Panc1 (cell line): ENCODE measurements around the gene KIF26B. TPM values are rescaled to one million over a fixed set of nuclear protein-coding genes. Genes with fewer than 3 reads are reported as not detected.

Experiments
- ATAC-seq: fragments of 200-7000 bp; cut with Tn5 transposase; 2 replicates; pipeline ENCODE4 v1.9.1; 2020; ENCODE audit warnings: mild to moderate bottlenecking, moderate library complexity
- BruUV-seq: library from RNA; stranded (reverse); fragments of 400-500 nt; replicated peaks from 2 replicates; lab custom pipeline; 2021; lab: Mats Ljungman, UMichigan
- CTCF ChIA-PET: fragments of 300-600 bp; sonication (Branson Sonifier 250); formaldehyde crosslinking; loops from one replicate; lab custom pipeline; 2022; ENCODE audit warnings: antibody characterized with exemption; lab: Charles Lee
- POLR2A ChIA-PET: fragments of 300-600 bp; sonication (Branson Sonifier 250); formaldehyde crosslinking; loops from one replicate; lab custom pipeline; 2022; ENCODE audit warnings: antibody characterized with exemption; lab: Charles Lee
- DNase-seq: peaks from one replicate; pipeline ENCODE4 v3.0.0-alpha.2; 2010; ENCODE audit warnings: low read depth, low spot score
- H3K27ac ChIP-seq: 2 replicates; pipeline ENCODE4 v1.5.1; 2011; ENCODE audit warnings: mild to moderate bottlenecking, low read length, inconsistent platforms
- H3K27me3 ChIP-seq: fragments of 200-500 bp; sonication (Bioruptor generic); 2 replicates; pipeline ENCODE4 v1.6.0; 2014; ENCODE audit warnings: low read length, inconsistent platforms; ENCODE audit not compliant: control insufficient read depth, insufficient read depth
- H3K36me3 ChIP-seq: fragments of 200-500 bp; sonication (Bioruptor generic); 2 replicates; pipeline ENCODE4 v1.5.1; 2014; ENCODE audit warnings: inconsistent platforms, mild to moderate bottlenecking, low read length, moderate library complexity; ENCODE audit not compliant: control insufficient read depth, insufficient read depth
- H3K4me1 ChIP-seq: 2 replicates; pipeline ENCODE4 v1.5.1; 2011; ENCODE audit warnings: inconsistent platforms, mild to moderate bottlenecking, low read length, moderate library complexity; ENCODE audit not compliant: control insufficient read depth, insufficient read depth
- H3K4me3 ChIP-seq, 2 experiments: 2 replicates each; pipeline ENCODE4 v1.5.1; 2011 to 2012; ENCODE audit warnings: low read depth in 2 of 2, low read length in 2 of 2, mild to moderate bottlenecking in 2 of 2, inconsistent platforms in 1 of 2, moderate library complexity in 1 of 2
- H3K9me3 ChIP-seq: fragments of 200-500 bp; sonication (Bioruptor generic); 2 replicates; pipeline ENCODE4 v1.5.1; 2014; ENCODE audit warnings: low read depth, mild to moderate bottlenecking, inconsistent platforms, low read length, moderate library complexity; ENCODE audit not compliant: control insufficient read depth, insufficient read depth
- CTCF ChIP-seq: fragments of 450-650 bp; IDR thresholded peaks from 2 replicates; pipeline ENCODE4 v1.5.1; 2017; ENCODE audit warnings: mild to moderate bottlenecking
- POLR2AphosphoS5 ChIP-seq: IDR thresholded peaks from 2 replicates; pipeline ENCODE4 v1.6.1; 2012; ENCODE audit warnings: mild to moderate bottlenecking, low read depth, low read length, moderate library complexity
- REST ChIP-seq, 2 experiments: IDR thresholded peaks; 2 replicates each; pipeline ENCODE4 v1.6.1; 2011 to 2012; ENCODE audit warnings: low read depth in 2 of 2, control low read depth in 1 of 2, low read length in 1 of 2, mild to moderate bottlenecking in 1 of 2, moderate library complexity in 1 of 2; ENCODE audit not compliant: insufficient read depth in 1 of 2
- SIN3A ChIP-seq: IDR thresholded peaks from 2 replicates; pipeline ENCODE4 v1.6.1; 2012; ENCODE audit warnings: low read depth, mild to moderate bottlenecking, low read length, moderate library complexity, borderline replicate concordance; ENCODE audit not compliant: insufficient read depth
- TCF7L2 ChIP-seq: IDR thresholded peaks from 2 replicates; pipeline ENCODE4 v1.6.1; 2011; ENCODE audit warnings: mild to moderate bottlenecking, low read depth, low read length, inconsistent platforms
- in situ Hi-C: cut with HindIII; loops from 2 replicates; pipeline ENCODE4 v1.10.0; 2016; ENCODE audit warnings: low sequenced_read_pairs, low pct_unique_long_range_greater_than_20kb
- intact Hi-C: fragments of 100-400 bp; cut with micrococcal nuclease; formaldehyde crosslinking; loops from one replicate; pipeline ENCODE4 v1.10.0; 2022; ENCODE audit not compliant: unreplicated experiment
- total RNA-seq: library from RNA; stranded (reverse); gene quantifications from one replicate; pipeline ENCODE4 v1.2.1, GENCODE V29; 2021; ENCODE audit not compliant: unreplicated experiment

The KIF26B gene
- total RNA-seq, 1 experiment from 2014 or later = 0.33 TPM

DNA sequence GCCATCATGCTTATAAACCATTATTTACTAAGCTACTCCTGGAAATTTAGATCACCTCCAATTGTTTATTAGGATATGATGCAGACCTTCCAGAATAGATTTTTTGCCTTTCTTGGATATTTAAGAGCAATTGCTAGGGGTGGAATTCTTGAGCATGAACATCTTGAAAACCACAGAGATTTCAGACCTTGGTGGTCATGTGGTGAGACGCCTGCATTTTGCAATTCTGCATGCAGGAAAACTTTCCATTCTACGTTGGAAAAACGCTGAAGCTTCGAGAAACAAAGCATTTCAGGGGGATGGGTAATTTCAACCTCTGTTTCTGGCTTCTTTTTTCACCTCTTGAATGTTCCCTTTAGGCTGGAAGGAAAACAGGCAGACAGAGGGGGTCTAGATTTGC, 596.3 kb downstream of the KIF26B start:
- H3K9me3 ChIP-seq = no peaks in the 10 kb centered on the region
- DNase-seq (no peak), ATAC-seq (no peak)
- TF ChIP-seq REST (IDR thresholded peaks at IDR 0.05; ENCODE audit: insufficient read depth in 1 of 2, low read depth in 2 of 2, low read length in 1 of 2) (no peak), POLR2AphosphoS5 (no peak), SIN3A (no peak), CTCF (no peak), TCF7L2 (no peak)
- ChIA-PET POLR2A (no interaction called here), CTCF (no interaction called here)
- no peak overlapping the region for H3K27ac ChIP-seq
- intact Hi-C loops = no loop called here
- H3K27me3 ChIP-seq = no peaks in the 10 kb centered on the region
- in situ Hi-C loops = no loop called here
- H3K4me1 ChIP-seq = no peaks in the 10 kb centered on the region
- H3K4me3 ChIP-seq = no peak overlapping the region
- no peaks in the 10 kb centered on the region for H3K36me3 ChIP-seq
- BruUV-seq = no TSS peak

DNA sequence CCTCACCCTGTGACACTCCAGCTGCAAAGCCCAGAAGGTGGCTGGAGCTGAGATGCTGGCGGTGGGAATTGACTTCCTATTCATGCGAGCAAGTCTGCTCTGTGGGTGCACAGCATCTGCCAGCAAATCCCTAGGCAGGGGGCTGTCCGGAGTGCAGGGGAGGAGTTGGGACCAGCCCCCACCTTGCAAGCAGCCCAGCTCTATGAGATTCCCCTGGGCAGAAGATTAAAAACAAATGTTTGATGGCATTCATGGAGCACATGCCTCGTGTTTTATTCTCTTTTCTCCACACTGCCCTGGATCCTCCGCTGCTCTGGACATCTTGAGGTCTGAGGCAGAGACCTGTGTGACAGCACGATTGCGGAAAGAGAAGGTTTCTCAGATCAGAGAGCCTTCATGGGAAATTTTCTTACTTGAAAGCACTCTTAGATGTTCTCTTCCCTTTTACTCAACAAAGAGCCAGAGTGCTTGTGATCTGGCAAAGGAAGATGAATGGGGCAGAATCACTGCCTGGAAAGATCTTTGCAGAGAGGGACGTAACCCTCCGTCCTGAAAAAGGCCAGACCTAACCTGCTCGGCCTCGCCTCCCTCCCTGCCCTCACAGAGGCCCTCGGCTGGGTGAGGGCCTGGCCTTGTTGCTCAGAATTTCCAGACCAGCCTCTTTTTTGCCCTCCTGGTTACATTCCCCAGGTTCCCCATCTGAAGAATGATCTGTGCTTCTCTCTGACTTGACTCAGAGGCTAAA, 597.1 kb downstream of the KIF26B start:
- Histone ChIP-seq H3K4me1 (no peaks in the 10 kb centered on the region), H3K4me3 (no peak overlapping the region), H3K27me3 (no peaks in the 10 kb centered on the region), H3K36me3 (no peaks in the 10 kb centered on the region), H3K9me3 (no peaks in the 10 kb centered on the region), H3K27ac (no peak overlapping the region)
- intact Hi-C loops (no loop called here), in situ Hi-C loops (no loop called here)
- POLR2A ChIA-PET = no interaction called here
- ATAC-seq (no peak), DNase-seq (no peak)
- TF ChIP-seq CTCF = no peak
- TF ChIP-seq REST (IDR thresholded peaks at IDR 0.05; ENCODE audit: insufficient read depth in 1 of 2, low read depth in 2 of 2, low read length in 1 of 2) = no peak
- no peak for TF ChIP-seq POLR2AphosphoS5
- TF ChIP-seq SIN3A = no peak
- no peak for TF ChIP-seq TCF7L2
- no TSS peak for BruUV-seq
- CTCF ChIA-PET = no interaction called here
